Astrocyte of the cerebellum (primary cell): ENCODE data around the gene LMO7.

ENCODE experiments used
- DNase-seq: peaks from one replicate; pipeline ENCODE4 v3.0.0-alpha.2; 2011; ENCODE audit warnings: low read depth
- H3K4me3 ChIP-seq: 2 replicates; pipeline ENCODE4 v1.5.1; 2011; ENCODE audit warnings: mild to moderate bottlenecking, low read depth, low read length, moderate library complexity
- in situ Hi-C: cut with HindIII; loops from 2 replicates; pipeline ENCODE4 v1.10.0; 2017; ENCODE audit warnings: low sequenced_read_pairs
- TF ChIP-seq, protein P1 (sequence below): IDR thresholded peaks from 2 replicates; pipeline ENCODE4 v1.5.1; 2012; ENCODE audit warnings: low read length, low read depth, moderate library complexity, mild to moderate bottlenecking; ENCODE audit errors: missing control alignments

The LMO7 gene

DNA sequence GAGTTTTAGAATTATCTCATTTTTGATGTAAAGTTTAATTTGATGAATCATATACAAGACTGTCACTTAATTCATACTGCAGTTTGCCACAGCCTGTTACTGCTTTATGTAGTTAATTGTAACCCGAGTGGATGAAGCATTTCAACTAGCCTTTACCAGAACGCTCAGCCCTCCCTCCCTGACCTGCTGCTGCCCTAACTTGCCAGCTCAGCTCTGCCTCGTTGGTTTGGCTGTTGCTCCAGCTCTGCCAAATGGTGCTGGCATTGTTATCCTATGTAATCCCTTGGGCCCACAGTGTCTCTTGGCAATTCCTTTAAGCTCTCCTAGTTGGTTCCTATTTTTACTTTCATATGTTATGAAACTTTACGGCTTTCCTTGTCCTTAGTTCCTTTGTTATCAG lies 113.3 kb downstream of the LMO7 start:
- H3K4me3 ChIP-seq: no peak overlapping the region
- no peak for DNase-seq
- TF ChIP-seq, protein P1, sequence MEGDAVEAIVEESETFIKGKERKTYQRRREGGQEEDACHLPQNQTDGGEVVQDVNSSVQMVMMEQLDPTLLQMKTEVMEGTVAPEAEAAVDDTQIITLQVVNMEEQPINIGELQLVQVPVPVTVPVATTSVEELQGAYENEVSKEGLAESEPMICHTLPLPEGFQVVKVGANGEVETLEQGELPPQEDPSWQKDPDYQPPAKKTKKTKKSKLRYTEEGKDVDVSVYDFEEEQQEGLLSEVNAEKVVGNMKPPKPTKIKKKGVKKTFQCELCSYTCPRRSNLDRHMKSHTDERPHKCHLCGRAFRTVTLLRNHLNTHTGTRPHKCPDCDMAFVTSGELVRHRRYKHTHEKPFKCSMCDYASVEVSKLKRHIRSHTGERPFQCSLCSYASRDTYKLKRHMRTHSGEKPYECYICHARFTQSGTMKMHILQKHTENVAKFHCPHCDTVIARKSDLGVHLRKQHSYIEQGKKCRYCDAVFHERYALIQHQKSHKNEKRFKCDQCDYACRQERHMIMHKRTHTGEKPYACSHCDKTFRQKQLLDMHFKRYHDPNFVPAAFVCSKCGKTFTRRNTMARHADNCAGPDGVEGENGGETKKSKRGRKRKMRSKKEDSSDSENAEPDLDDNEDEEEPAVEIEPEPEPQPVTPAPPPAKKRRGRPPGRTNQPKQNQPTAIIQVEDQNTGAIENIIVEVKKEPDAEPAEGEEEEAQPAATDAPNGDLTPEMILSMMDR: no peak
- in situ Hi-C loops: no loop called here

DNA sequence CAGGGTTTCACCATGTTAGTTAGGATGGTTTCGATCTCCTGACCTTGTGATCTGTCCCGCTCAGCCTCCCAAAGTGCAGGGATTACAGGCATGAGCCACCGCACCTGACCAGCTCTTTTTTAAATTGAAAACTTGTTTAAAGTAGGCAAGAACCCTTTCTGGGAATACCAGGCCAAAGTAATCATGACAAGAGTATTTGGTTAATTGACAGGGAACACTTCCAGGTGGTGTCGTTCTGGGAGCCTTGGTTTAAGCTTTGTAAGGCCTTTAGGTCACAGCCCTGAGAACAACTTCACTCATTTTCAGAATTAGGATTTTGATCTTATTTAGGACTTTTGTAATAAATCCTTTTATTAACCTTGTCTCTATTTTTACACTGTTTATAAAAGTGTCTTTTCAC lies 115.2 kb downstream of the LMO7 start:
- in situ Hi-C loops: no loop called here
- no peak overlapping the region for H3K4me3 ChIP-seq
- no peak for DNase-seq
- TF ChIP-seq, protein P1: no peak

DNA sequence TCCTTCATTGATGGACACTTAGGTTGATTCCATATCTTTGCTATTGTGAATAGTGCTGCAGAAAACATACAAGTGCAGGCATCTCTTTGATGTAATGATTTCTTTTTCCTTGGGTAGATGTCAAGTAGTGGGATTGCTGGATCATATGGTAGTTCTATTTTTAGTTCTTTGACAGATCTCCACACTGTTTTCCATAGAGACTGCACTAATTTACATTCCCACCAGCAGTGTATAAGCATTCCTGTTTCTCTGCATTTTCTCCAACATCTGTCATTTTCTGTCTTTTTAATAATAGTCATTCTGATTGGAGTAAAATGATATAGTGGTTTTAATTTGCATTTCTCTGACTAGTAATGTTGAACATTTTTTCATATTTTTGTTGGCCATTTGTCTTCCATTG lies 116.7 kb downstream of the LMO7 start:
- TF ChIP-seq, protein P1: no peak
- DNase-seq: no peak
- in situ Hi-C loops: no loop called here
- H3K4me3 ChIP-seq: no peak overlapping the region

DNA sequence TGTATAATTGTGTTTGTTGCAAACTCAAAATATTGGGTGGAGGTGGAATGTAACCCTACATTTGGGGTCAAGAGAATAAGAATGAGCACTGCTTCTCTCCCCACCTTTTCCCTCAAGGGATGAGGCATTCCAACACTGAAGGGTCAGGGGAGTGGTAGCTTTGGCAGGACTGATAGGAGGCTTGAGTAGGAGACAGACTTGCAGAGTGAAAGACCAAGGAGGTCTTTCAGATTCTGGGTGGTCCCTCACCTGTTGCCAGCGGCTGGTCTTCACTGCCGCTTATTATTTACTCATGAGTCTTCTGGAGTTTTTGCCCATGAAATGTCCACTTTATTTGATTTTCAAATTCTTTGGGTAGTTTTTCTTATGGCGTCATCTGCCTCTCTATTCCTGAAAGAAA lies 118.8 kb downstream of the LMO7 start:
- no peak overlapping the region for H3K4me3 ChIP-seq
- no peak for DNase-seq
- TF ChIP-seq, protein P1: no peak
- in situ Hi-C loops: no loop called here

DNA sequence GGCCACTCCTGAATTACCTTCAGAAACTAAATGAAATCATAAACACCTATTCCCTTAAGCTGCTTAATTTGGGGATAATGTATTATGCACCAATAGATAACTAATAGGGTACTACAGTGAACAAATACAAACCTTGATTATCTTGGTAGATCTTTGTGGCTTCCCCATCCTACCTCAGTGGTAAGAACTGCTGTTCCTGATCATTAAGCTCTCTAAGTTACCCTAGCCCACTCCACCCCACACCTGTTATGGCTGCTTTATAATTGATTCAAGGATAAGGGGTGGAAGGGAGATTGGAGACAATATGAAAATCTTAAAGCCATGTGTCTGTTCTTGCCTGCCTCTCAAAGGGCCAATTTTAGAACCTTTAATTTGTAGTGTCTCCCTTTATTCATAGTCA lies 121.2 kb downstream of the LMO7 start:
- H3K4me3 ChIP-seq: no peak overlapping the region
- in situ Hi-C loops: no loop called here
- TF ChIP-seq, protein P1: no peak
- DNase-seq: no peak

DNA sequence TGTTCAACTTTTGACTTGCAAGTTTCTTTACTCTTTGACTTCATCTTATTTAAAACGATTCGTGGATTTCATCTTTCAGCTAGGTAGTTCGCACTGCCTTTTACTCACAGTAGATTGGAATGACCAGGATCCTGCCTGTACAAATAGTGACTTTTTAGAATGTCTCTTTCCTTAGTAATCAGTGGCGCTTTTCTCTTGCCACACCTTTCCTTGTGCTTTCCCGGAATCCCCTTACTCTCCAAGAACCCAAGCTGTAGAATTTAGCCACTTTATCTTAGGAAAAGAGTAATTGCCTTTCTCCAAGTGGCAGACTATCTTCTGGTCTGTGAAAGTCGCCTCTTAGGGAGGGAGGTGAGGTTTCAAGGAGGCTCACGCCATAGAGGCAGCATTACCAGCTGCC lies 123.4 kb downstream of the LMO7 start:
- TF ChIP-seq, protein P1: no peak
- in situ Hi-C loops: no loop called here
- H3K4me3 ChIP-seq: no peak overlapping the region
- DNase-seq: no peak
